Measurements from ENCODE around the gene KLK15.

The KLK15 gene, protein sequence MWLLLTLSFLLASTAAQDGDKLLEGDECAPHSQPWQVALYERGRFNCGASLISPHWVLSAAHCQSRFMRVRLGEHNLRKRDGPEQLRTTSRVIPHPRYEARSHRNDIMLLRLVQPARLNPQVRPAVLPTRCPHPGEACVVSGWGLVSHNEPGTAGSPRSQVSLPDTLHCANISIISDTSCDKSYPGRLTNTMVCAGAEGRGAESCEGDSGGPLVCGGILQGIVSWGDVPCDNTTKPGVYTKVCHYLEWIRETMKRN

GRCh38 chr19:50833117-50833801 lies at the start of gene KLK15:
TSS of gene KLK15 (minus strand) at chr19:50833574. CDS start at chr19:50831492, 2,082 bp downstream.
- DNase-seq (ENCODE audit: extremely low read depth, low read depth) = no peak
- H3K4me3 ChIP-seq (replicated peaks; ENCODE audit: low read depth, low read length) = no peak within 1 kb of the TSS
- TF ChIP-seq, protein P1, sequence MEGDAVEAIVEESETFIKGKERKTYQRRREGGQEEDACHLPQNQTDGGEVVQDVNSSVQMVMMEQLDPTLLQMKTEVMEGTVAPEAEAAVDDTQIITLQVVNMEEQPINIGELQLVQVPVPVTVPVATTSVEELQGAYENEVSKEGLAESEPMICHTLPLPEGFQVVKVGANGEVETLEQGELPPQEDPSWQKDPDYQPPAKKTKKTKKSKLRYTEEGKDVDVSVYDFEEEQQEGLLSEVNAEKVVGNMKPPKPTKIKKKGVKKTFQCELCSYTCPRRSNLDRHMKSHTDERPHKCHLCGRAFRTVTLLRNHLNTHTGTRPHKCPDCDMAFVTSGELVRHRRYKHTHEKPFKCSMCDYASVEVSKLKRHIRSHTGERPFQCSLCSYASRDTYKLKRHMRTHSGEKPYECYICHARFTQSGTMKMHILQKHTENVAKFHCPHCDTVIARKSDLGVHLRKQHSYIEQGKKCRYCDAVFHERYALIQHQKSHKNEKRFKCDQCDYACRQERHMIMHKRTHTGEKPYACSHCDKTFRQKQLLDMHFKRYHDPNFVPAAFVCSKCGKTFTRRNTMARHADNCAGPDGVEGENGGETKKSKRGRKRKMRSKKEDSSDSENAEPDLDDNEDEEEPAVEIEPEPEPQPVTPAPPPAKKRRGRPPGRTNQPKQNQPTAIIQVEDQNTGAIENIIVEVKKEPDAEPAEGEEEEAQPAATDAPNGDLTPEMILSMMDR (IDR thresholded peaks at IDR 0.05; ENCODE audit: low read depth, low read length, missing control alignments) = no peak

DNA sequence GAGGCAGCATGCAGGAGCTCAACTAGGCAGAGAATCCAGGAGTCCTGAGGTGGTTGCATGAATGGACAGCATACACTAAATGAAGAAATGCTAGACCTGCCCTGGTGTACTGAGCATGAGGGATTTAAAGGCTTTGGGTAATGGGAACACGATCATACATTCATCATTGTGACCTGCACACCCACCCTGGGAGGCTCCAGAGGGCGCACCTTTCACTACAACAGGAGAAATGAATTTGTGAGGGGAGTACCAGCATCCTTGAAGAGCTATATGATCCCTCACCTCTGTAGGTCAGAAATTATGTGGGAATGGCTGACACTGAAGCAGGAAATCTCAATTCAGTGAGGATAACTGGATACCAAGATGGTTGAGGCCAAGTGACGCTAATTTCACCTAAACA lies 48.8 kb upstream of the KLK15 start:
- H3K4me3 ChIP-seq (replicated peaks; ENCODE audit: low read depth, low read length) = no peak overlapping the region
- TF ChIP-seq, protein P1 (IDR thresholded peaks at IDR 0.05; ENCODE audit: low read depth, low read length, missing control alignments) = peak; percentile 8
- DNase-seq (ENCODE audit: extremely low read depth, low read depth) = no peak

- no peak for DNase-seq (ENCODE audit: extremely low read depth, low read depth)
- no peak overlapping the region for H3K4me3 ChIP-seq (replicated peaks; ENCODE audit: low read depth, low read length)
- TF ChIP-seq, protein P1 (IDR thresholded peaks at IDR 0.05; ENCODE audit: low read depth, low read length, missing control alignments) = no peak
These were observed 46.9 kb upstream of the KLK15 start for GRCh38 chr19:50880241-50880640.

GRCh38 chr19:50878851-50879250 lies 45.5 kb upstream of the KLK15 start:
- TF ChIP-seq, protein P1 (IDR thresholded peaks at IDR 0.05; ENCODE audit: low read depth, low read length, missing control alignments) = no peak
- no peak for DNase-seq (ENCODE audit: extremely low read depth, low read depth)
- no peak overlapping the region for H3K4me3 ChIP-seq (replicated peaks; ENCODE audit: low read depth, low read length)

DNA sequence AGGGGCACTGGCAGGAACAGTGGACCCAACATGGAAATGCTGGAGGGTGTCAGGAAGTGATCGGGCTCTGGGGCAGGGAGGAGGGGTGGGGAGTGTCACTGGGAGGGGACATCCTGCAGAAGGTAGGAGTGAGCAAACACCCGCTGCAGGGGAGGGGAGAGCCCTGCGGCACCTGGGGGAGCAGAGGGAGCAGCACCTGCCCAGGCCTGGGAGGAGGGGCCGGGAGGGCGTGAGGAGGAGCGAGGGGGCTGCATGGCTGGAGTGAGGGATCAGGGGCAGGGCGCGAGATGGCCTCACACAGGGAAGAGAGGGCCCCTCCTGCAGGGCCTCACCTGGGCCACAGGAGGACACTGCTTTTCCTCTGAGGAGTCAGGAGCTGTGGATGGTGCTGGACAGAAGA lies 44.0 kb upstream of the KLK15 start:
- TF ChIP-seq, protein P1 (IDR thresholded peaks at IDR 0.05; ENCODE audit: low read depth, low read length, missing control alignments) = no peak
- no peak for DNase-seq (ENCODE audit: extremely low read depth, low read depth)
- no peak overlapping the region for H3K4me3 ChIP-seq (replicated peaks; ENCODE audit: low read depth, low read length)

GRCh38 chr19:50876456-50876855 lies 43.1 kb upstream of the KLK15 start:
- TF ChIP-seq, protein P1 (IDR thresholded peaks at IDR 0.05; ENCODE audit: low read depth, low read length, missing control alignments) = no peak
- H3K4me3 ChIP-seq (replicated peaks; ENCODE audit: low read depth, low read length) = no peak overlapping the region
- no peak for DNase-seq (ENCODE audit: extremely low read depth, low read depth)
